A673 (cell line): ENCODE results near the gene SH3RF3.

Source experiments
- EZH2 ChIP-seq: fragments of 200-600 bp; sonication (generic); IDR thresholded peaks from 2 replicates; pipeline ENCODE4 v1.6.1; 2017; ENCODE audit warnings: borderline replicate concordance, low read depth, mild to moderate bottlenecking, mixed read lengths, antibody characterized with exemption, low read length; ENCODE audit not compliant: poor library complexity, severe bottlenecking
- TF ChIP-seq, protein P1 (sequence below): fragments of 300-800, 200-600 bp; sonication (generic); conservative IDR thresholded peaks from 2 replicates; pipeline ENCODE4 v1.5.1; 2017; ENCODE audit warnings: low read depth, mild to moderate bottlenecking, antibody characterized with exemption, low read length, moderate library complexity, mixed read lengths

DNA sequence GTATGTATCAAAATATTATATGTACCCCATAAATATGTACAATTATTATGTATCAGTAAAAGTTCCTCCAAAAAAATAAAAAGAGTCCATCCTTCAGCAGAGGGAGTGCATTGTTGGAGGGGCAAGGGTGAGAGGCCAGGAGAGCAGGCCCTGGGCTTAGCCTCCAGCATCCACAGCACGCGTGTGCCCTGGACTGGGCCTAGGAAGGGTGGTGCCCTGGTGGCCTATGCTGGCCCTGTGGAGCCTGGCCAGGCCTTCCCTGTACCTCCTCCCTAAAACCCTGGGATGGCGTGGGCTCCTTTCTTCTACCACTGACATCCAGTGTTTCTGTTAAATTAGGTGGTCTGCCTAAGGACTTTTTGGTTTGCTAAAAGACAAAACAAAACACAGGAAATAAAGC lies 93.4 kb downstream of the SH3RF3 start:
- TF ChIP-seq, protein P1, sequence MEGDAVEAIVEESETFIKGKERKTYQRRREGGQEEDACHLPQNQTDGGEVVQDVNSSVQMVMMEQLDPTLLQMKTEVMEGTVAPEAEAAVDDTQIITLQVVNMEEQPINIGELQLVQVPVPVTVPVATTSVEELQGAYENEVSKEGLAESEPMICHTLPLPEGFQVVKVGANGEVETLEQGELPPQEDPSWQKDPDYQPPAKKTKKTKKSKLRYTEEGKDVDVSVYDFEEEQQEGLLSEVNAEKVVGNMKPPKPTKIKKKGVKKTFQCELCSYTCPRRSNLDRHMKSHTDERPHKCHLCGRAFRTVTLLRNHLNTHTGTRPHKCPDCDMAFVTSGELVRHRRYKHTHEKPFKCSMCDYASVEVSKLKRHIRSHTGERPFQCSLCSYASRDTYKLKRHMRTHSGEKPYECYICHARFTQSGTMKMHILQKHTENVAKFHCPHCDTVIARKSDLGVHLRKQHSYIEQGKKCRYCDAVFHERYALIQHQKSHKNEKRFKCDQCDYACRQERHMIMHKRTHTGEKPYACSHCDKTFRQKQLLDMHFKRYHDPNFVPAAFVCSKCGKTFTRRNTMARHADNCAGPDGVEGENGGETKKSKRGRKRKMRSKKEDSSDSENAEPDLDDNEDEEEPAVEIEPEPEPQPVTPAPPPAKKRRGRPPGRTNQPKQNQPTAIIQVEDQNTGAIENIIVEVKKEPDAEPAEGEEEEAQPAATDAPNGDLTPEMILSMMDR, result no peak
- no peak for TF ChIP-seq EZH2
